Measurements from ENCODE around the gene TMEM236.

Gene TMEM236

GRCh38 chr10:17790651-17791050 lies 38.6 kb downstream of the TMEM236 start:
- DNase-seq: no peak

GRCh38 chr10:17792991-17793390 lies 41.0 kb downstream of the TMEM236 start:
- no peak for DNase-seq

- no peak for DNase-seq
Measured at GRCh38 chr10:17793823-17794644, 42.0 kb downstream of the TMEM236 start.

- DNase-seq: no peak
Measured at GRCh38 chr10:17795083-17795482, 43.1 kb downstream of the TMEM236 start.

- DNase-seq: no peak
Measured at GRCh38 chr10:17795813-17796594, 44.0 kb downstream of the TMEM236 start.

- DNase-seq: no peak
Measured at GRCh38 chr10:17801507-17801906, 49.5 kb downstream of the TMEM236 start.

- no peak for DNase-seq
Measured at GRCh38 chr10:17802350-17802749, 50.3 kb downstream of the TMEM236 start.

- DNase-seq: no peak
Measured at GRCh38 chr10:17802976-17803375, 51.0 kb downstream of the TMEM236 start.

GRCh38 chr10:17805330-17805729 lies 53.3 kb downstream of the TMEM236 start:
- no peak for DNase-seq

GRCh38 chr10:17805921-17806577 lies 54.0 kb downstream of the TMEM236 start:
- DNase-seq: no peak

- DNase-seq: no peak
Measured at GRCh38 chr10:17808971-17809841, 57.2 kb downstream of the TMEM236 start, which contains the start of gene MRC1. Gene MRC1 (plus strand): TSS chr10:17809348. CDS start chr10:17809466, 118 bp downstream.

GRCh38 chr10:17811146-17811865 lies 59.3 kb downstream of the TMEM236 start:
- no peak for DNase-seq

GRCh38 chr10:17814973-17815372 lies 63.0 kb downstream of the TMEM236 start:
- DNase-seq: no peak

- no peak for DNase-seq
Measured at GRCh38 chr10:17816199-17816598, 64.2 kb downstream of the TMEM236 start.

GRCh38 chr10:17817316-17817715 lies 65.3 kb downstream of the TMEM236 start:
- no peak for DNase-seq

- no peak for DNase-seq
Measured at GRCh38 chr10:17817790-17818189, 65.8 kb downstream of the TMEM236 start.

GRCh38 chr10:17819836-17820235 lies 67.8 kb downstream of the TMEM236 start:
- DNase-seq: no peak

- no peak for DNase-seq
Measured at GRCh38 chr10:17820943-17821342, 68.9 kb downstream of the TMEM236 start.

- DNase-seq: no peak
Measured at GRCh38 chr10:17821893-17822292, 69.9 kb downstream of the TMEM236 start.

- DNase-seq: no peak
Measured at GRCh38 chr10:17831341-17831740, 79.3 kb downstream of the TMEM236 start.

- no peak for DNase-seq
Measured at GRCh38 chr10:17831896-17832295, 79.9 kb downstream of the TMEM236 start.

GRCh38 chr10:17833656-17834055 lies 81.7 kb downstream of the TMEM236 start:
- DNase-seq: no peak
